GM18498 (cell line): ENCODE data around the gene FGF8.

Experiments
- ATAC-seq: cut with Tn5 transposase; IDR thresholded peaks from one replicate; pipeline ENCODE4 v1.9.1; 2021; ENCODE audit warnings: mild to moderate bottlenecking, moderate library complexity; ENCODE audit not compliant: unreplicated experiment

Gene FGF8

GRCh38 chr10:101770331-101771215 lies 5.3 kb downstream of the FGF8 start:
- no peak for ATAC-seq

GRCh38 chr10:101769541-101770180 lies 6.3 kb downstream of the FGF8 start:
- ATAC-seq: no peak

GRCh38 chr10:101768791-101769170 lies 7.1 kb downstream of the FGF8 start:
- no peak for ATAC-seq

GRCh38 chr10:101767966-101768790 lies 7.7 kb downstream of the FGF8 start:
- no peak for ATAC-seq

GRCh38 chr10:101767600-101767945 lies 8.3 kb downstream of the FGF8 start:
- ATAC-seq: no peak

GRCh38 chr10:101766753-101767599 lies 8.9 kb downstream of the FGF8 start:
- ATAC-seq: no peak

GRCh38 chr10:101766306-101766705 lies 9.6 kb downstream of the FGF8 start:
- ATAC-seq: no peak

GRCh38 chr10:101763141-101763846 lies 12.6 kb downstream of the FGF8 start:
- no peak for ATAC-seq

GRCh38 chr10:101762736-101763135 lies 13.2 kb downstream of the FGF8 start:
- ATAC-seq: no peak

- no peak for ATAC-seq
Observed at GRCh38 chr10:101761226-101761625, 14.7 kb downstream of the FGF8 start.

- ATAC-seq: no peak
Observed at GRCh38 chr10:101760510-101760909, 15.4 kb downstream of the FGF8 start.

- no peak for ATAC-seq
Observed at GRCh38 chr10:101759309-101760247, 16.3 kb downstream of the FGF8 start.

GRCh38 chr10:101758858-101759257 lies 17.1 kb downstream of the FGF8 start:
- no peak for ATAC-seq

- no peak for ATAC-seq
Observed at GRCh38 chr10:101752241-101752640, 23.7 kb downstream of the FGF8 start.

- ATAC-seq: no peak
Observed at GRCh38 chr10:101749047-101750016, 26.6 kb downstream of the FGF8 start.

GRCh38 chr10:101748496-101748895 lies 27.4 kb downstream of the FGF8 start:
- ATAC-seq: no peak

- no peak for ATAC-seq
Observed at GRCh38 chr10:101745074-101745696, 30.7 kb downstream of the FGF8 start.
